NCI-H1048 (cell line): Measurements from ENCODE around the gene PGAP6.
"Not testable (repeated sequence)": the region's sequence is repeated elsewhere in the genome, so short reads cannot be mapped to it uniquely, and the experiment has no call there.

Experiments
- DNase-seq: peaks from one replicate; lab custom pipeline; 2025; lab: John Stamatoyannopoulos, UW

Gene PGAP6

GRCh38 chr16:367333-367903 is 14.4 kb downstream of the PGAP6 start:
- DNase-seq: no peak

- DNase-seq: no peak
Measured at GRCh38 chr16:366476-366875, 15.3 kb downstream of the PGAP6 start.

GRCh38 chr16:364595-365491 is 16.9 kb downstream of the PGAP6 start:
- no peak for DNase-seq

- DNase-seq: no peak
Measured at GRCh38 chr16:363766-364490, 17.9 kb downstream of the PGAP6 start.

GRCh38 chr16:363110-363765 is 18.5 kb downstream of the PGAP6 start:
- no peak for DNase-seq

- not testable (repeated sequence) for DNase-seq
Measured at GRCh38 chr16:362702-362999, 19.1 kb downstream of the PGAP6 start.

GRCh38 chr16:361872-362701 is 19.7 kb downstream of the PGAP6 start:
- DNase-seq: no peak

- no peak for DNase-seq
Measured at GRCh38 chr16:361341-361871, 20.4 kb downstream of the PGAP6 start.

GRCh38 chr16:360698-361336 is 21.0 kb downstream of the PGAP6 start:
- DNase-seq: no peak

GRCh38 chr16:359871-360697 is 21.7 kb downstream of the PGAP6 start:
- DNase-seq: no peak

GRCh38 chr16:359067-359763 is 22.6 kb downstream of the PGAP6 start:
- DNase-seq: no peak

GRCh38 chr16:356741-357140 is 25.0 kb downstream of the PGAP6 start:
- no peak for DNase-seq

- DNase-seq: no peak
Measured at GRCh38 chr16:354971-355461, 26.8 kb downstream of the PGAP6 start.

- DNase-seq: no peak
Measured at GRCh38 chr16:354291-354881, 27.4 kb downstream of the PGAP6 start.

- DNase-seq: no peak
Measured at GRCh38 chr16:353404-354290, 28.1 kb downstream of the PGAP6 start.

GRCh38 chr16:352547-353403 is 29.0 kb downstream of the PGAP6 start, which contains the start of gene AXIN1:
AXIN1 (minus strand) TSS chr16:352723; CDS start chr16:347025, 5,698 bp downstream.
- DNase-seq: peak; percentile 87
